Activated CD8-positive, alpha-beta T cell treated with anti-CD3 and anti-CD28 coated beads for 36 hours (primary cell): ENCODE measurements around the gene ERG. TPM values are rescaled to one million over a fixed set of nuclear protein-coding genes. Genes with fewer than 3 reads are reported as not detected.

ENCODE experiments used
- ATAC-seq: fragments of 200-7000 bp; cut with Tn5 transposase; one replicate; pipeline ENCODE4 v1.10.0; 2021; ENCODE audit warnings: mild to moderate bottlenecking, moderate library complexity
- CTCF ChIA-PET: fragments of 350-600 bp; sonication (Branson Sonifier 250); formaldehyde crosslinking; loops from one replicate; lab custom pipeline; 2021; ENCODE audit warnings: antibody characterized with exemption; lab: Charles Lee
- POLR2A ChIA-PET: fragments of 350-600 bp; sonication (Branson Sonifier 250); formaldehyde crosslinking; loops from one replicate; lab custom pipeline; 2021; ENCODE audit warnings: antibody characterized with exemption; lab: Charles Lee
- DNase-seq: peaks from one replicate; pipeline ENCODE4 v3.0.0-alpha.2; 2020
- H3K27ac Mint-ChIP-seq: one replicate; pipeline ENCODE4 v1.8.0; 2021; ENCODE audit warnings: mild to moderate bottlenecking, mixed read lengths
- H3K27me3 Mint-ChIP-seq: one replicate; pipeline ENCODE4 v1.8.0; 2021; ENCODE audit warnings: mixed read lengths
- H3K36me3 Mint-ChIP-seq: one replicate; pipeline ENCODE4 v1.8.0; 2021; ENCODE audit warnings: low read depth, mixed read lengths
- H3K4me1 Mint-ChIP-seq: one replicate; pipeline ENCODE4 v1.8.0; 2021; ENCODE audit warnings: low read depth, mixed read lengths
- H3K4me3 Mint-ChIP-seq: one replicate; pipeline ENCODE4 v1.8.0; 2021; ENCODE audit warnings: mild to moderate bottlenecking, moderate library complexity, mixed read lengths
- H3K9me3 Mint-ChIP-seq: one replicate; pipeline ENCODE4 v1.8.0; 2021; ENCODE audit warnings: mixed read lengths
- intact Hi-C: fragments of 100-400 bp; cut with micrococcal nuclease; formaldehyde crosslinking; loops from one replicate; pipeline ENCODE4 v1.10.0; 2022
- total RNA-seq, 2 experiments: library from RNA; stranded (reverse); gene quantifications; one replicate each; pipeline ENCODE4 v1.2.3, GENCODE V29; 2021
- TF ChIP-seq, protein P1 (sequence below): fragments of 200-600 bp; IDR thresholded peaks from one replicate; pipeline ENCODE4 v1.8.0; 2022; ENCODE audit warnings: antibody characterized with exemption, mild to moderate bottlenecking

Gene ERG
- total RNA-seq, 2 experiments from 2014 or later, result not detected

- CTCF ChIA-PET, result interaction anchor here (1.1 kb wide), 1 partner anchor 44 kb away, joined by 4 read pairs; no protein-coding TSS in a partner anchor
- TF ChIP-seq, protein P1, sequence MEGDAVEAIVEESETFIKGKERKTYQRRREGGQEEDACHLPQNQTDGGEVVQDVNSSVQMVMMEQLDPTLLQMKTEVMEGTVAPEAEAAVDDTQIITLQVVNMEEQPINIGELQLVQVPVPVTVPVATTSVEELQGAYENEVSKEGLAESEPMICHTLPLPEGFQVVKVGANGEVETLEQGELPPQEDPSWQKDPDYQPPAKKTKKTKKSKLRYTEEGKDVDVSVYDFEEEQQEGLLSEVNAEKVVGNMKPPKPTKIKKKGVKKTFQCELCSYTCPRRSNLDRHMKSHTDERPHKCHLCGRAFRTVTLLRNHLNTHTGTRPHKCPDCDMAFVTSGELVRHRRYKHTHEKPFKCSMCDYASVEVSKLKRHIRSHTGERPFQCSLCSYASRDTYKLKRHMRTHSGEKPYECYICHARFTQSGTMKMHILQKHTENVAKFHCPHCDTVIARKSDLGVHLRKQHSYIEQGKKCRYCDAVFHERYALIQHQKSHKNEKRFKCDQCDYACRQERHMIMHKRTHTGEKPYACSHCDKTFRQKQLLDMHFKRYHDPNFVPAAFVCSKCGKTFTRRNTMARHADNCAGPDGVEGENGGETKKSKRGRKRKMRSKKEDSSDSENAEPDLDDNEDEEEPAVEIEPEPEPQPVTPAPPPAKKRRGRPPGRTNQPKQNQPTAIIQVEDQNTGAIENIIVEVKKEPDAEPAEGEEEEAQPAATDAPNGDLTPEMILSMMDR, result no peak
These were observed 97.9 kb downstream of the ERG start for GRCh38 chr21:38400195-38400919.

GRCh38 chr21:38399103-38399502 lies 99.2 kb downstream of the ERG start:
- H3K4me1 Mint-ChIP-seq, result no peaks in the 10 kb centered on the region
- H3K27me3 Mint-ChIP-seq, result peaks cover 1% of the 10 kb centered on the region
- intact Hi-C loops, result no loop called here
- DNase-seq (no peak), ATAC-seq (no peak)
- H3K9me3 Mint-ChIP-seq, result no peaks in the 10 kb centered on the region
- H3K4me3 Mint-ChIP-seq, result no peak overlapping the region
- no peak overlapping the region for H3K27ac Mint-ChIP-seq
- CTCF ChIA-PET, result no interaction called here
- no peaks in the 10 kb centered on the region for H3K36me3 Mint-ChIP-seq
- TF ChIP-seq, protein P1, result no peak
- POLR2A ChIA-PET, result interaction anchor here (0.8 kb wide), 1 partner anchor 12 kb away, joined by 4 read pairs; no protein-coding TSS in a partner anchor

More at GRCh38 chr21:38400195-38400919, 97.9 kb downstream of the ERG start:
- POLR2A ChIA-PET, result no interaction called here
- H3K27ac Mint-ChIP-seq, result no peak overlapping the region
- H3K4me1 Mint-ChIP-seq, result no peaks in the 10 kb centered on the region
- H3K27me3 Mint-ChIP-seq, result peaks cover 5% of the 10 kb centered on the region
- intact Hi-C loops, result no loop called here
- ATAC-seq, result no peak
- DNase-seq, result no peak
- no peaks in the 10 kb centered on the region for H3K9me3 Mint-ChIP-seq
- H3K4me3 Mint-ChIP-seq, result no peak overlapping the region
- no peaks in the 10 kb centered on the region for H3K36me3 Mint-ChIP-seq

- H3K9me3 Mint-ChIP-seq, result no peaks in the 10 kb centered on the region
- POLR2A ChIA-PET, result no interaction called here
- no peak overlapping the region for H3K4me3 Mint-ChIP-seq
- CTCF ChIA-PET, result no interaction called here
- no peaks in the 10 kb centered on the region for H3K4me1 Mint-ChIP-seq
- ATAC-seq (no peak), DNase-seq (no peak)
- peaks cover 1% of the 10 kb centered on the region for H3K27me3 Mint-ChIP-seq
- intact Hi-C loops, result no loop called here
- no peak overlapping the region for H3K27ac Mint-ChIP-seq
- TF ChIP-seq, protein P1, result no peak
- H3K36me3 Mint-ChIP-seq, result no peaks in the 10 kb centered on the region
These were observed 102.0 kb downstream of the ERG start for GRCh38 chr21:38396325-38396724.

GRCh38 chr21:38395581-38395980 lies 102.7 kb downstream of the ERG start:
- ChIA-PET POLR2A (no interaction called here), CTCF (no interaction called here)
- ATAC-seq (no peak), DNase-seq (no peak)
- no peaks in the 10 kb centered on the region for H3K9me3 Mint-ChIP-seq
- H3K4me1 Mint-ChIP-seq, result no peaks in the 10 kb centered on the region
- TF ChIP-seq, protein P1, result no peak
- H3K36me3 Mint-ChIP-seq, result no peaks in the 10 kb centered on the region
- H3K4me3 Mint-ChIP-seq, result no peak overlapping the region
- H3K27me3 Mint-ChIP-seq, result peaks cover 1% of the 10 kb centered on the region
- intact Hi-C loops, result no loop called here
- no peak overlapping the region for H3K27ac Mint-ChIP-seq

- H3K36me3 Mint-ChIP-seq, result no peaks in the 10 kb centered on the region
- DNase-seq (no peak), ATAC-seq (no peak)
- no peaks in the 10 kb centered on the region for H3K4me1 Mint-ChIP-seq
- ChIA-PET POLR2A (no interaction called here), CTCF (no interaction called here)
- no peaks in the 10 kb centered on the region for H3K9me3 Mint-ChIP-seq
- peaks cover 1% of the 10 kb centered on the region for H3K27me3 Mint-ChIP-seq
- TF ChIP-seq, protein P1, result no peak
- H3K27ac Mint-ChIP-seq, result no peak overlapping the region
- H3K4me3 Mint-ChIP-seq, result no peak overlapping the region
- intact Hi-C loops, result no loop called here
These were observed 105.6 kb downstream of the ERG start for GRCh38 chr21:38392661-38393060.
